Uterus (tissue), 4 donors: ENCODE data around the gene SPIB. TPM values are rescaled to one million over a fixed set of nuclear protein-coding genes. Genes with fewer than 3 reads are reported as not detected.

Experiments
- DNase-seq, 2 donors: peaks; one replicate each; pipeline ENCODE4 v3.0.0-alpha.2; 2019 to 2020
- H3K27ac ChIP-seq, 2 donors: fragments of 200-600 bp; sonication (generic); 1 replicate in 1 of 2; 2 replicates in 1 of 2; pipeline ENCODE4 v1.5.1; 2016 to 2018
- H3K27me3 ChIP-seq, 2 donors: fragments of 200-600 bp; sonication (generic); one replicate each; pipeline ENCODE4 v1.5.1; 2018 to 2019; ENCODE audit warnings: control low read depth in 1 of 2
- H3K36me3 ChIP-seq, 2 donors: fragments of 200-600 bp; sonication (generic); one replicate each; pipeline ENCODE4 v1.5.1; 2019; ENCODE audit warnings: control low read depth in 1 of 2
- H3K4me1 ChIP-seq, 2 donors: fragments of 200-600 bp; sonication (generic); one replicate each; pipeline ENCODE4 v1.5.1; 2018 to 2019; ENCODE audit warnings: control low read depth in 1 of 2
- H3K4me3 ChIP-seq, 2 donors: fragments of 200-600 bp; sonication (generic); 1 replicate in 1 of 2; 2 replicates in 1 of 2; pipeline ENCODE4 v1.5.1; 2018 to 2019; ENCODE audit warnings: mild to moderate bottlenecking in 1 of 2
- H3K9me3 ChIP-seq, 2 donors: fragments of 200-600 bp; sonication (generic); one replicate each; pipeline ENCODE4 v1.5.1; 2019; ENCODE audit warnings: control low read depth in 1 of 2
- POLR2A ChIP-seq, 2 donors: fragments of 450-650 bp; IDR thresholded peaks; one replicate each; pipeline ENCODE4 v1.6.1; 2016; ENCODE audit warnings: antibody characterized with exemption in 2 of 2, mild to moderate bottlenecking in 1 of 2, moderate library complexity in 1 of 2
- intact Hi-C: fragments of 100-400 bp; cut with DNase I; formaldehyde crosslinking; loops from one replicate; pipeline ENCODE4 v1.15.1; 2023; ENCODE audit warnings: low total_unique reads
- total RNA-seq, 4 donors: library from RNA; depleted of rRNA in 3 of 4; stranded (reverse); fragments of >200 nt in 3 of 4; gene quantifications; one replicate each; pipeline versions ENCODE4 v1.1.0 to v1.2.4, GENCODE V29; 2014 to 2023
- TF ChIP-seq, protein P1 (sequence below), 4 experiments: fragments of 200-600 bp in 2 of 4; fragments of 450-650 bp in 2 of 4; sonication (generic) in 2 of 4; IDR thresholded peaks; one replicate each; pipeline ENCODE4 v1.5.1; 2016 to 2019; ENCODE audit warnings: antibody characterized with exemption in 4 of 4, mild to moderate bottlenecking in 2 of 4, moderate library complexity in 1 of 4
- donor health status: DM: yes; HTN: yes; CAD: no.

SPIB gene
- total RNA-seq, 4 donors from 2014 or later, result under 0.01 to 2.1 TPM; not detected in 2

DNA sequence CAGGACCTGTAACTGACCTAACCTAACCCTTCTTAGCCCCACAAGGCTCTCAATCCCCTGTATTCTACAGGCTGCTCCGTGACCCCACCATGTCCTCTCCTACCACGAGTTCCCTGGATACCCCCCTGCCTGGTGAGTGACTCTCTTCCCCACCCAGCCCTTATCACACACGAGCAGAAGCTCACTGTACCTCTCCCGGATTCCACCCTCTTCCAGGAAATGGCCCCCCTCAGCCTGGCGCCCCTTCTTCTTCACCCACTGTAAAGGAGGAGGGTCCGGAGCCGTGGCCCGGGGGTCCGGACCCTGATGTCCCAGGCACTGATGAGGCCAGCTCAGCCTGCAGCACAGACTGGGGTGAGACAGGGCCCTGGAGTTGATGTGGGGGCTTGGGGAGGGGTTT is 41.2 kb upstream of the SPIB start:
- Histone ChIP-seq H3K9me3 (no peaks in the 10 kb centered on the region), H3K27ac (peak overlapping the region in 1 of 2 donors; percentile 100), H3K4me1 (no peaks in the 10 kb centered on the region), H3K27me3 (no peaks in the 10 kb centered on the region), H3K36me3 (no peaks in the 10 kb centered on the region), H3K4me3 (peak overlapping the region in 1 of 2 donors; percentile 91)
- TF ChIP-seq, protein P1, sequence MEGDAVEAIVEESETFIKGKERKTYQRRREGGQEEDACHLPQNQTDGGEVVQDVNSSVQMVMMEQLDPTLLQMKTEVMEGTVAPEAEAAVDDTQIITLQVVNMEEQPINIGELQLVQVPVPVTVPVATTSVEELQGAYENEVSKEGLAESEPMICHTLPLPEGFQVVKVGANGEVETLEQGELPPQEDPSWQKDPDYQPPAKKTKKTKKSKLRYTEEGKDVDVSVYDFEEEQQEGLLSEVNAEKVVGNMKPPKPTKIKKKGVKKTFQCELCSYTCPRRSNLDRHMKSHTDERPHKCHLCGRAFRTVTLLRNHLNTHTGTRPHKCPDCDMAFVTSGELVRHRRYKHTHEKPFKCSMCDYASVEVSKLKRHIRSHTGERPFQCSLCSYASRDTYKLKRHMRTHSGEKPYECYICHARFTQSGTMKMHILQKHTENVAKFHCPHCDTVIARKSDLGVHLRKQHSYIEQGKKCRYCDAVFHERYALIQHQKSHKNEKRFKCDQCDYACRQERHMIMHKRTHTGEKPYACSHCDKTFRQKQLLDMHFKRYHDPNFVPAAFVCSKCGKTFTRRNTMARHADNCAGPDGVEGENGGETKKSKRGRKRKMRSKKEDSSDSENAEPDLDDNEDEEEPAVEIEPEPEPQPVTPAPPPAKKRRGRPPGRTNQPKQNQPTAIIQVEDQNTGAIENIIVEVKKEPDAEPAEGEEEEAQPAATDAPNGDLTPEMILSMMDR (IDR thresholded peaks at IDR 0.05), result no peak
- no peak for TF ChIP-seq POLR2A (IDR thresholded peaks at IDR 0.05)
- no peak for DNase-seq
- intact Hi-C loops, result loop anchor here (10.0 kb wide), 1 partner anchor 407 kb away; no protein-coding TSS in a partner anchor

GRCh38 chr19:50378169-50378862 is 40.4 kb upstream of the SPIB start:
- DNase-seq, result no peak
- Histone ChIP-seq H3K36me3 (no peaks in the 10 kb centered on the region), H3K27me3 (no peaks in the 10 kb centered on the region), H3K4me1 (no peaks in the 10 kb centered on the region), H3K27ac (no peak overlapping the region), H3K4me3 (no peak overlapping the region), H3K9me3 (no peaks in the 10 kb centered on the region)
- intact Hi-C loops, result loop anchor here (10.0 kb wide), 1 partner anchor 406 kb away; no protein-coding TSS in a partner anchor
- TF ChIP-seq POLR2A (IDR thresholded peaks at IDR 0.05), result no peak
- TF ChIP-seq, protein P1 (IDR thresholded peaks at IDR 0.05), result no peak

DNA sequence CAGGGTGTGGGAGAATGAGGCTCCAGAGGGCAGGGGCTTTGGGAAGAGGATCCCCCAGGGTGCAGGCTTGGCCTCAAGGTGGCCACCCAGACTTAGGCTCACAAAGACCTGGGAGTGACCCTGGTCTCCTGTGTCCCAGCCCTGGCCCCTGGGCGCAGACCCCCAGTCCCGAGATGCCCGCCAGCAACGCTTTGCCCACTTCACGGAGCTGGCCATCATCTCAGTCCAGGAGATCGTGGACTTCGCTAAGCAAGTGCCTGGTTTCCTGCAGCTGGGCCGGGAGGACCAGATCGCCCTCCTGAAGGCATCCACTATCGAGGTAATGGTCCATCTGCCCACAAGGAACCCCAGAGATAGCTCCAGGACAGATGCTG is 39.9 kb upstream of the SPIB start:
- Histone ChIP-seq H3K4me3 (no peak overlapping the region), H3K9me3 (no peaks in the 10 kb centered on the region), H3K36me3 (no peaks in the 10 kb centered on the region), H3K4me1 (no peaks in the 10 kb centered on the region), H3K27me3 (no peaks in the 10 kb centered on the region), H3K27ac (no peak overlapping the region)
- intact Hi-C loops, result loop anchor here (10.0 kb wide), 1 partner anchor 406 kb away; no protein-coding TSS in a partner anchor
- DNase-seq, result no peak
- TF ChIP-seq, protein P1 (IDR thresholded peaks at IDR 0.05), result no peak

DNA sequence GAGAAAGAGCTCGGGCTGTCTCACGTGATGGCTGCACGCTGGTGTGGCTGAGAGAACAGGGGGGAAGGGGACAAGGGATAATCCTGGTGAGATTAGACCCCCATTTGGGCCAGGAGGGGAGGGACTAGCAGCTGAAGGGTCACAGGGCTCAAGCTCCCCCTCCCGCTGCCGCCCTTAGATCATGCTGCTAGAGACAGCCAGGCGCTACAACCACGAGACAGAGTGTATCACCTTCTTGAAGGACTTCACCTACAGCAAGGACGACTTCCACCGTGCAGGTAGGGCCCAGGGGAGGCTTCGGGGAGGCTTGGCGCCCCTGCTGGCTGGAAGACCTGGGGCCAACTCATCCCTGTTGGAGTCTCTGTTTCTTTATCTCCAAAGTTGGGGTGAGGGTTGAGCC is 39.1 kb upstream of the SPIB start:
- Histone ChIP-seq H3K36me3 (no peaks in the 10 kb centered on the region), H3K27me3 (no peaks in the 10 kb centered on the region), H3K4me1 (no peaks in the 10 kb centered on the region), H3K4me3 (no peak overlapping the region), H3K27ac (no peak overlapping the region), H3K9me3 (no peaks in the 10 kb centered on the region)
- no peak for TF ChIP-seq POLR2A (IDR thresholded peaks at IDR 0.05)
- TF ChIP-seq, protein P1 (IDR thresholded peaks at IDR 0.05), result no peak
- intact Hi-C loops, result loop anchor here (10.0 kb wide), 1 partner anchor 405 kb away; no protein-coding TSS in a partner anchor
- no peak for DNase-seq

DNA sequence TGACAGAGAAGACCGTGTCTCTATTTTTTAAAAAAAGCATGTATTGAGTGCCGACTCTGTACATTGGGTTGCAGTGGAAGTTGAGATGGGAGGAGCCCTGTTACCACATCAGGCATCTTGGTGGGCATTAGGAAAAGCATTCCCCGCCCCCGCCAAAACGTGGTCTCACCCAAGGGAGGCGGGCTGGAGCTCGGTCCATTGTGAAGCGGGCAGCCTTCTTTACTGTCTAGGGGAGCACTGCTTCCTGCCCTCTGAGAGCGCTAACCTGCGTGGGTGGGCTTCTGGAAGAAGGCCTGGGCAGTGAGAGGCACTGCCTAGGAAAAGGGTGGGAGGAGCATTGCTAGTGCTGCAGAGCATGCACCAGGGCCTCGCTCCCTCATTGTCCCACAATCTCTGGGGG is 38.6 kb upstream of the SPIB start:
- Histone ChIP-seq H3K36me3 (no peaks in the 10 kb centered on the region), H3K27me3 (no peaks in the 10 kb centered on the region), H3K9me3 (no peaks in the 10 kb centered on the region), H3K27ac (no peak overlapping the region), H3K4me1 (peaks cover 0 to 3% of the 10 kb centered on the region in 2 donors), H3K4me3 (no peak overlapping the region)
- intact Hi-C loops, result no loop called here
- TF ChIP-seq, protein P1 (IDR thresholded peaks at IDR 0.05), result no peak
- no peak for TF ChIP-seq POLR2A (IDR thresholded peaks at IDR 0.05)
- no peak for DNase-seq
